ENCODE results near the gene KCTD21.

The KCTD21 gene

DNA sequence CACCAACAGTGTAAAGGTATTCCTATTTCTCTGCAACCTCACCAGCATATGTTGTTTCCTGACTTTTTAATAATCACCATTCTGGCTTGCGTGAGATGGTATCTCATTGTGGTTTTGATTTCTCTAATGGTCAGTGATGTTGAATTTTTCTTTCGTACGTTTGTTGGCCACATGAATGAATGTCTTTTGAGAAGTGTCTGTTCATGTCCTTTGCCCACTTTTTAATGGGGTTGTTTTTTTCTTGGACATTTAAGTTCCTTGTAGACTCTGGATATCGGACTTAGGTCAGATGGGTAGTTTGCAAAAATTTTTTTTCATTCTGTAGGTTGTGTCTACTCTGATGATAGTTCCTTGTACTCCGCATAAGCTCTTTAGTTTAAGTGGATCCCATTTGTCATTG, 23.1 kb upstream of the KCTD21 start:
- ATAC-seq = no peak
- Mint-ChIP-seq H3K9me3 (no peaks in the 10 kb centered on the region), H3K36me3 (no peaks in the 10 kb centered on the region), H3K27ac (no peak overlapping the region), H3K4me3 (no peak overlapping the region), H3K4me1 (peaks cover 5% of the 10 kb centered on the region)
- no peak for DNase-seq (ENCODE audit: low spot score in 2 of 2)

DNA sequence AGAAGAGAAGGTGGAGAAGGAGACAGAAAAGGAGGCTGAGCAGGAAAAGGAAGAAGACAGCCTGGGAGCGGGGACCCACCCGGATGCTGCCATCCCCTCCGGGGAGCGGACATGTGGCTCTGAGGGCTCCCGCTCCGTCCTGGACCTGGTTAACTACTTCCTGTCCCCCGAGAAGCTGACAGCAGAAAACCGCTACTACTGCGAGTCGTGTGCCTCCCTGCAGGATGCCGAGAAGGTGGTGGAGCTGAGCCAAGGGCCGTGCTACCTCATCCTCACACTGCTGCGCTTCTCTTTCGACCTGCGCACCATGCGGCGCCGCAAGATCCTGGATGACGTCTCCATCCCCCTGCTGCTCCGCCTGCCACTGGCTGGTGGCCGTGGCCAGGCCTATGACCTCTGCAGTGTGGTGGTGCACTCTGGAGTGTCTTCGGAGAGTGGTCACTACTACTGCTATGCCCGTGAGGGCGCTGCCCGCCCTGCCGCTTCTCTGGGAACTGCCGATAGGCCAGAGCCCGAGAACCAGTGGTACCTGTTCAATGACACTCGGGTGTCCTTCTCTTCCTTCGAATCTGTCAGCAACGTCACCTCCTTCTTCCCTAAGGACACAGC, 21.7 kb upstream of the KCTD21 start:
- no peak for DNase-seq (ENCODE audit: low spot score in 2 of 2)
- H3K4me3 Mint-ChIP-seq = no peak overlapping the region
- H3K36me3 Mint-ChIP-seq = no peaks in the 10 kb centered on the region
- no peak for ATAC-seq
- peak overlapping the region; percentile 67 for H3K27ac Mint-ChIP-seq
- no peaks in the 10 kb centered on the region for H3K9me3 Mint-ChIP-seq
- peaks cover 5% of the 10 kb centered on the region for H3K4me1 Mint-ChIP-seq

DNA sequence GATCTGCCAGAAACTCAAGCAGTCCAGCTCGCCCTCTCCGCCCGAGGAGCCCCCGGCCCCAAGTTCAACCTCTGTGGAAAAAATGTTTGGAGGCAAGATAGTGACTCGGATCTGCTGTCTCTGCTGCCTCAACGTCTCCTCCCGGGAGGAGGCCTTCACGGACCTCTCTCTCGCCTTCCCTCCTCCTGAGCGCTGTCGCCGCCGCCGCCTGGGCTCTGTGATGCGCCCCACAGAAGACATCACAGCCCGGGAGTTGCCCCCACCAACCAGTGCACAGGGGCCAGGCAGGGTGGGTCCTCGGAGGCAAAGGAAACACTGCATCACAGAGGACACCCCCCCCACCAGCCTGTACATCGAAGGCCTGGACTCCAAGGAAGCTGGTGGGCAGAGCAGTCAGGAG, 21.1 kb upstream of the KCTD21 start:
- no peak overlapping the region for H3K4me3 Mint-ChIP-seq
- H3K27ac Mint-ChIP-seq = peak overlapping the region; percentile 67
- ATAC-seq = no peak
- no peaks in the 10 kb centered on the region for H3K9me3 Mint-ChIP-seq
- H3K36me3 Mint-ChIP-seq = no peaks in the 10 kb centered on the region
- no peak for DNase-seq (ENCODE audit: low spot score in 2 of 2)
- peaks cover 8% of the 10 kb centered on the region for H3K4me1 Mint-ChIP-seq

DNA sequence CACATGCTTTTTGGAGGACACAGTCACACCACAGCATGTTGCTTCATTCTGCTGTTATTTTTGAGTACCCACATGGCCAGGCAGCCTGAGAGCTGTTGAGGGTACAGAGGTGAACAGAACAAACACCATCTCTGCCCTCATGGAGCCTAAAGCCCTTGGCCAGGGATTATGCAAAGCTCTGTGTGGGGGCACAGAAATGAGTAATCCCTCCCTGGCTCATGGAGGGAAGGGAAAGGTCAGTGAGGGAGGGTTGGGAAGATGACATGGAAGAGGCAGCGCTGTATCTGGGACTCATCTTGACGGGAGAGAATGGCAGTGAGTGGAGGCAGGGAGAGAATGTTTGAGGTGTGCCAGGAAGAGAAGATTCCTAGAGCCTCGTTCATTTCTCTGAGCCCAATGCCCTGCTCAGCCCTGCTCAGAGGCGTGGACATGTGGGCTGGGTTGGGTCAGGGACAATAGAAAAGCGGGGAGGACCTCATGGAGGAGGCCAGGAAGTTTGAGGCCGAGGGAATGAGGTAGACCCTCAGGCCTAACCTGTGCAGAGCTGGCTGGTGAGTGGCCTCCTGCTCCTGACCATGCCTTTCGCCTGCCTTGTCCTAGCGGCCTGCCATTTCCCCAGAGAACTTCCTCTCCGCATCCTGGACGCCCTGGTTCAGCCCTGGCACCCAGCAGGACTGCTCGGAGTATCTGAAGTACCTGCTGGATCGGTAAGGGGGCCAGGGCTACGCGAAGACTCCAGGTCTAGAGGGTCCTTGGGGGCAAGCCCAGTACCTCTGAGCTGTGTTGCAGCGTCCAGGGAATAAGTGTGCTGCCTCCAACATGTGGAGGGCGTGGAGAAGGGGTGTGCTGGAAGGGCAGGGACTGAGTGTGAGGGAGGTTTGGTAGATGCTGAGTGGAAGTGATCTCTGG, 20.1 kb upstream of the KCTD21 start:
- Mint-ChIP-seq H3K27ac (peak overlapping the region; percentile 67), H3K36me3 (no peaks in the 10 kb centered on the region)
- no peak for ATAC-seq

DNA sequence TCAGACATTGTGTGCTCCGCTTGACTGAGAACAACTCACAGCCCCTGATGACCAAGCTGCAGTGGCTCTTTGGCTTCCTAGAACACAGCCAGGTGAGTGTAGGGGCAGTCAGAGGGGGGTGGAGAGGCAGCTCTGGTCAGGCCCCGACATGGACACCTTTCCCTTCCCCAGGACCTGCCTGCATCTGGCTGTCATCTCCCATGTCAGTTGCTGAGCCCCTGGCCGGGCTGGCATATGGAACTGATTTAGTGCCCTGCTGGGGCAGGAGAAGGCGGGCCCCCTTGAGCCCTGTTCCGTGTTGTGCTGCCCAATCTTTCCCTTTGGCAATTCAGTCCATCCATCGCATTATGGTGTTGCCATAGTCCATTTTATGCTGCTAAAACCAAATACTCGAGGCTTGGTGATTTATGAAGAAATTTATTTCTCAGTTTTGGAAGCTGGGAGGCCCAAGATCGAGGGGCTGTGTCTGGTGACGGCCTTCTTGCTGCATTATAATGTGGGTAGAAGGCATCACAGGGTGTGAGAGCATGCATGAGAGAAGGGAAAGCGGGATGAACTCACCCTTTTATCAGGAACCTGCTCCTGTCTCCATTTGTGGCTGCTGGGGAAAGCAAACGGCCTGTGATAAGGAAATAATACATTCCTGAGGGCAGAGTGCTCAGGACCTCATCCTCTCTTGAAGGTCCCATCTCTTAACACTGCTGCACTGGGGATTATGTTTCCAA, 19.3 kb upstream of the KCTD21 start:
- Mint-ChIP-seq H3K27ac (peak overlapping the region; percentile 67), H3K4me3 (no peak overlapping the region), H3K9me3 (no peaks in the 10 kb centered on the region), H3K36me3 (no peaks in the 10 kb centered on the region), H3K4me1 (peaks cover 17% of the 10 kb centered on the region)
- ATAC-seq (no peak), DNase-seq (ENCODE audit: low spot score in 2 of 2) (no peak)

More for the DNA sequence above, 20.1 kb upstream of the KCTD21 start:
- H3K9me3 Mint-ChIP-seq = no peaks in the 10 kb centered on the region
- no peak for DNase-seq (ENCODE audit: low spot score in 2 of 2)
- peaks cover 10% of the 10 kb centered on the region for H3K4me1 Mint-ChIP-seq
- H3K4me3 Mint-ChIP-seq = no peak overlapping the region

DNA sequence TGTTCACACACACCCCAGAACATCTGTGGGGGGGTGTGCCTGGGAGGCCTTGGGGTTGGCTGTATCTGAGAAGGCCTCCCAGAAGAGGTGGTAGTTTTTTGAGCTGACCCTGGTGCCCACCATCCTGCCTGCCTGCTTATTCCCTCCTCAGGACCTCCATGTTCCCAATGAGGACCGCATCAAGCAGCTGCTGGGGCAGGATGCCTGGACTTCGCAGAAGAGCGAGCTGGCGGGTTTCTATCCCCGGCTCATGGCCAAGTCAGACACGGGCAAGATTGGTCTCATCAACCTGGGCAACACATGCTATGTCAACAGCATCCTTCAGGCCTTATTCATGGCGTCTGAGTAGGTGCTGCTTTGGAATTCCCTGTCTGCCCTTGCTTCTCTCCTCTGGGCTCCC, 17.3 kb upstream of the KCTD21 start:
- Mint-ChIP-seq H3K9me3 (no peaks in the 10 kb centered on the region), H3K36me3 (no peaks in the 10 kb centered on the region), H3K27ac (no peak overlapping the region), H3K4me1 (peaks cover 30% of the 10 kb centered on the region), H3K4me3 (no peak overlapping the region)
- no peak for DNase-seq (ENCODE audit: low spot score in 2 of 2)
- no peak for ATAC-seq

DNA sequence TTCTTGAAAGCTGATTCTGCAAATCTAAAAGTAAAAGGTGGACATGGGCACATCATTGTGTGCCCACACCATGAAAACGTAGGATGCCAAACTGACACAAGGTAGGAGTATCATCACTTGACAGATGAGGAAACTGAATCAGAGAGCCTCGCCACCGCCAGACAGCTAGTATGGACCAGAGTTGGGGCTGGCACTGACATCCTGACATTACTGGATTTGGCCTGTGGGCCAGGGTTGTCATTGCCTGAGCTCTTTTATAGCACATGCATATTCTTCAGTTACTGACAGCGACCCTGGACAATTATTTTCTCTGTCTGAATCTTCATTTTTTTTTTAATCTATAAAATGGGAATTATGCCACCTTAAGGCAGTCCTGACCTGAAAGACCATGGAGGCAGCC, 16.8 kb upstream of the KCTD21 start:
- peaks cover 30% of the 10 kb centered on the region for H3K4me1 Mint-ChIP-seq
- no peaks in the 10 kb centered on the region for H3K36me3 Mint-ChIP-seq
- no peaks in the 10 kb centered on the region for H3K9me3 Mint-ChIP-seq
- H3K27ac Mint-ChIP-seq = no peak overlapping the region
- DNase-seq (ENCODE audit: low spot score in 2 of 2) (no peak), ATAC-seq (no peak)
- no peak overlapping the region for H3K4me3 Mint-ChIP-seq

DNA sequence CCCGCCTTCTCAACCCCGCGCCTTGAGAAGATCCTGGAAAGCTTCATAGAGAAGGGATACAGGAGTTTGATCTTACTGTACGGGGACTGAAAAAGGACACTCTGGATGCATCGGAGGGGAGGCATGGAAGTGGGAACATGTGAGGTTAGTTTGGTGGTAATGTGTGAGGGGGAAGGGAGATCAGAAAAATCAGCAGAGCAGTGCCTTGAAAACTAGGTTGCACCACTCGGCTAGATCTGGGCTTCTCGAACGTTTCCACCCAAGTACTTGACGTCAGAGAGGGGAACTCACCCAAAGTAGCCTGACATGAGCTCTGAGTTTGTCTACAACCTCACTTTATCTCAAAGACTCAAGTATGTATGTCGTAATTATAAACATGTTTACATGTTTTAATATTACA, 14.8 kb upstream of the KCTD21 start:
- Mint-ChIP-seq H3K4me1 (peaks cover 30% of the 10 kb centered on the region), H3K36me3 (no peaks in the 10 kb centered on the region), H3K4me3 (peak overlapping the region; percentile 67), H3K9me3 (no peaks in the 10 kb centered on the region), H3K27ac (peak overlapping the region; percentile 87)
- no peak for DNase-seq (ENCODE audit: low spot score in 2 of 2)
- peak; percentile 42 for ATAC-seq

DNA sequence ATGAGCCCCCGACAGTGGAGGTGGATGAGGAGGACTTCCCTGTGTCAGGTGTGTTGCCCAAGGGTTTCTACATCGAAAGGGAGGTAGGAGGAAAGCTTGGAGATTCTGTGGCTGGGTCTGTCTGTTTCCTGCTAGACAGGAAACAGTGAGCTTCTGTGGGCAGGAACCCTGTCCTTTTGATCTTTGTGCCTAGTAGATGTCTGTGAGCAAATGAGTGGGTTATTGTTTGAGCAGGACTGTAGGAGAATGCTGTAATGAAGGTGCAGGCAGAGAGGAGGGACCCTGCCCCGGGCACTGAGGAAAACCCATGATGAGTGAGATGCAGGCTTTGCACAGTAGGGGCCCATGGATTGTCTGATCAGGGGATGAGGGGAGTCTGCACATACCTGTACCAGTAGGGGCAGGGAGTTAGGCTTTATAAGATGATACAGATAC, 14.3 kb upstream of the KCTD21 start:
- Mint-ChIP-seq H3K4me3 (peak overlapping the region; percentile 67), H3K4me1 (peaks cover 30% of the 10 kb centered on the region), H3K36me3 (no peaks in the 10 kb centered on the region), H3K9me3 (no peaks in the 10 kb centered on the region), H3K27ac (peak overlapping the region; percentile 87)
- DNase-seq (ENCODE audit: low spot score in 2 of 2) (peak in 1 of 2 donors; percentile 57), ATAC-seq (peak; percentile 77)

DNA sequence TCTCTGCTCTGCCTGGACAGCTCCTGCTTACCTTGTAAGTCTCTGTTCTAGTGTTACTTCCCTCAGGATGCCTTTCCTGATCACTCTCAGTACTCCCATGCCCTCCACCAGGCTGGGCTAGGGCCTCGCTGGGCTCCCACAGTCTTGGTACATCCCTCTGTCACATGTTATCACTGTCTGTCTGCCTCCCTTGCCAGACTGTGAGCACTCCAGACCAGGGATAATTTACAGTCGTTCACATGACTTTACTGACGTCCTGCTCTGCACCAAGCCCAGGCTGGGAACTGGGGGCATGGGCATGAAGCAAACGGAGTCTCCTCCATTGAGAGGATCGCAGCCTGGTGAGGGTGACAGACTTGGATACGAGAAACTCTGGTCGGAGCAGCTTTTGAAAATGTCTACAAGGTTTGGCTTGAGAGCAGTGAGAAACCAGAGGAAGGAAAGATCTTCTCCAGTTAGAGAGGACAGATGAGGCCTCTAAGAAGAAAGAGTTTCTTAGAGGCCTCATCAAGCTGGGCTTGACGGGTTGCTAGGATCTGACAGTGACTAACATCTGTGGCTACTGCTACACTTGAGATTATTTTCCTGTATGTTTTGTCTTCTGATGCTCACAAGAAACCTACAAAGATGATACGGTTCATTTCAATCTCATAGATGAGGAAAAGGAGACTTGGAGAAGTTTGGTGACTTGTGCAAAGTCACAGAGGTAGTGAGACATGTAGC, 12.8 kb upstream of the KCTD21 start:
- Mint-ChIP-seq H3K4me3 (peak overlapping the region; percentile 18), H3K27ac (peak overlapping the region; percentile 87), H3K9me3 (no peaks in the 10 kb centered on the region), H3K4me1 (peaks cover 30% of the 10 kb centered on the region), H3K36me3 (no peaks in the 10 kb centered on the region)
- DNase-seq (ENCODE audit: low spot score in 2 of 2) (no peak), ATAC-seq (no peak)

DNA sequence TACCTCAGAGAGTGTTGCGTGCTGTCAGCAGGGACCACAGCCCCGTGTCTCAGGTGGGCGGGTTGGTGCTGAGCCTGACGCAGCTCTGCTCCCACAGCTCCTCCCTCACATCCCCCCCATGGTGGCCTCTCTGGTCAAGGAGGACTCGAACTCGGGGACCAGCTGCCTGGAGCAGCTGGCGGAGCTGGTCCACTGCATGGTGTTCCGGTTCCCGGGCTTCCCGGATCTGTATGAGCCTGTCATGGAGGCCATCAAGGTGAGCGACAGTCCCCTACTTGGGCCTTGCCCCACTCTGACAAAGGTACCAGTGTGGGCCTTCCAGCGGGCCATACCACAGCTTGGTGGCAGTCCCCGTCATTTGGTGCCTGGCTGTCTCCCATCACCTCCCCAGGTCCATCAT, 12.1 kb upstream of the KCTD21 start:
- Mint-ChIP-seq H3K36me3 (no peaks in the 10 kb centered on the region), H3K27ac (no peak overlapping the region), H3K4me1 (peaks cover 30% of the 10 kb centered on the region), H3K4me3 (no peak overlapping the region), H3K9me3 (no peaks in the 10 kb centered on the region)
- no peak for ATAC-seq
- DNase-seq (ENCODE audit: low spot score in 2 of 2) = no peak

DNA sequence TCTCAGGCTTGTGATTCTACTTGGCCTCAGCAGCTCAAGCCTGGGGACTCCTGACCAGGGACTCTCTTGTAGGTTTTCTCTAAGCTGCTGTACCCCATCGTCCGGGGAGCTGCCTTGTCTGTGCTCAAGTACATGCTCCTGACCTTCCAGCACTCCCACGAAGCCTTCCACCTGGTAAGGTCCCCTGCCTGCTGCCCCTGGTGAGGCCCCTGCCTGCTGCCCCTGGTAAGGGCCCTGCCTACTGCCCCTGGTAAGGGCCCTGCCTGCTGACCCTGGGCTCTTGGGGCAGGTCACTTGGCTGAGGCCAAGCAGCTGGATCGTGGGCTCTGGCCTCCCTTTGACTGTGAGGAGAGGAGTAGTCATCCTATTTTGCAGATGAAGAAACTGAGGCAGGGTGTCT, 11.6 kb upstream of the KCTD21 start:
- no peak for DNase-seq (ENCODE audit: low spot score in 2 of 2)
- no peaks in the 10 kb centered on the region for H3K9me3 Mint-ChIP-seq
- peaks cover 32% of the 10 kb centered on the region for H3K4me1 Mint-ChIP-seq
- no peaks in the 10 kb centered on the region for H3K36me3 Mint-ChIP-seq
- H3K27ac Mint-ChIP-seq = no peak overlapping the region
- H3K4me3 Mint-ChIP-seq = no peak overlapping the region
- ATAC-seq = no peak

DNA sequence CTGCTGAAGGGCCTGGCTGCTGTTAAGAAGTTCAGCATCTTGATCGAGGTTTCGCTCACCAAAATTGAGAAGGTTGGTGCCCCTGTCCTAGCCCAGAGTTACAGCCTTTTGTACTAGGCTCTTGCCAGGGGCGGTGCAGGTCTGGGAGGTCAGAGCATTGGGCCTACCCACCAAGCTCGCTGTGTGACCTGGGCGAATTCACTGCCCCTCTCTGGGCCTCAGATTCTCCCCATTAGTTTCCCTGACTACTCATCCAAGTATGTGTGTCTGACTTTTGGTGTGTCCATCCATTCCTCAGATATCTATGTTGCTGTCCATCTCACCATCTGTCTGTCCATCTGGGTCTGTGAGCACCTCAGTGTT, 11.2 kb upstream of the KCTD21 start:
- Mint-ChIP-seq H3K4me1 (peaks cover 35% of the 10 kb centered on the region), H3K9me3 (no peaks in the 10 kb centered on the region), H3K36me3 (no peaks in the 10 kb centered on the region), H3K27ac (no peak overlapping the region), H3K4me3 (no peak overlapping the region)
- no peak for DNase-seq (ENCODE audit: low spot score in 2 of 2)
- ATAC-seq = no peak

DNA sequence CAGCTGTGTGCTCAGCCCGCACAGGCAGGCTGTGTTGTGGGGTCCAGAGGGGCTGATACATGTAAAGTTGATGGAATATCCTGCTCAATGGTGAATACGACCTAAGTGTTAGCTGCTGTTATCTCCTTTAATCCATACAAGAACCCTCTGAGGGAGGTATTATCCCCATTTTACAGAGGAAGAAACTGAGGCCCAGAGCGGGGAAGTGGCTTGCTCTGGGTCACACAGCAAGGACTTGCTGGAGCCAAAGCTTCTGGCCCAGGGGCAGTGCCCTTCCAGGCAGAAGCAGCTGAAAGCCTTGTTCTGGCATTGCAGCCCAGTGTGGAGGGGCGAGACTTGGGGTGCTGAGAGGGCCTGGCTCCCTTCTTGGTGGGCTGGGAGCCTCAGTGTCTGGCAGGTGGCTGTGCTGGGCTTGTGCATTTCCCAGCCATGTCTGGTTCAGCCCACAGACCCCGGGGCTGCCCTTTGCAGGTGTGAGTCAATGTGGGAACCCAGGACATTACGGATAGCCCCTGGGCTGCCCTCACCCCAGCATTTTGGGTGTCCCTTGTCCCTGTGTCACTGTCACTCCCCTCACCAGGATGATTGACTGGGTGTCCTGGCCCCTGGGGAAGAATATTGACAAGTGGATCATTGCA, 10.7 kb upstream of the KCTD21 start:
- Mint-ChIP-seq H3K9me3 (no peaks in the 10 kb centered on the region), H3K27ac (peak overlapping the region; percentile 36), H3K4me1 (peaks cover 36% of the 10 kb centered on the region), H3K4me3 (no peak overlapping the region), H3K36me3 (no peaks in the 10 kb centered on the region)
- no peak for DNase-seq (ENCODE audit: low spot score in 2 of 2)
- ATAC-seq = no peak

DNA sequence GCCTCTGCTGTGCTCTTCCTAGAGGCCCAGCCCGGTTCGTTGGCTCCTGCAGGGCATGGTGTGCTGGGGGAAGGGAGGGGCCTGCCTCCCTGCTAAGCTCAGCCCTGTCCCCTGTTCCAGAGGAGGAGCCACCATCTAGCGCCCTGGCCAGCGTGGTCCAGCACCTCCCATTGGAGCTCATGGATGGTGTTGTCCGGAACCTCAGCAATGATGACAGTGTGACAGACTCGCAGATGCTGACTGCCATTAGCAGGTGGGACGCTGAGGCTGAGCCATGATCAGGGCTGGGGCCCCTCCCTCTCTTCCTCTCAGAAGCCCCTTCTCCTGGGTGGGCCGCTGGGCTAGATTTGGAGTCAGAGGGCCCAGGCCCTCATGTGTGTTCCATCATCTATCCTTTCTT, 9.4 kb upstream of the KCTD21 start:
- Mint-ChIP-seq H3K4me3 (no peak overlapping the region), H3K9me3 (no peaks in the 10 kb centered on the region), H3K36me3 (no peaks in the 10 kb centered on the region), H3K27ac (no peak overlapping the region), H3K4me1 (peaks cover 39% of the 10 kb centered on the region)
- no peak for DNase-seq (ENCODE audit: low spot score in 2 of 2)
- ATAC-seq = no peak
